ENCODE results near the gene PPP6R2. TPM values are rescaled to one million over a fixed set of nuclear protein-coding genes. Genes with fewer than 3 reads are reported as not detected.

The PPP6R2 gene
- total RNA-seq, 2 experiments from 2014 or later: 62.3 to 64.5 TPM

DNA sequence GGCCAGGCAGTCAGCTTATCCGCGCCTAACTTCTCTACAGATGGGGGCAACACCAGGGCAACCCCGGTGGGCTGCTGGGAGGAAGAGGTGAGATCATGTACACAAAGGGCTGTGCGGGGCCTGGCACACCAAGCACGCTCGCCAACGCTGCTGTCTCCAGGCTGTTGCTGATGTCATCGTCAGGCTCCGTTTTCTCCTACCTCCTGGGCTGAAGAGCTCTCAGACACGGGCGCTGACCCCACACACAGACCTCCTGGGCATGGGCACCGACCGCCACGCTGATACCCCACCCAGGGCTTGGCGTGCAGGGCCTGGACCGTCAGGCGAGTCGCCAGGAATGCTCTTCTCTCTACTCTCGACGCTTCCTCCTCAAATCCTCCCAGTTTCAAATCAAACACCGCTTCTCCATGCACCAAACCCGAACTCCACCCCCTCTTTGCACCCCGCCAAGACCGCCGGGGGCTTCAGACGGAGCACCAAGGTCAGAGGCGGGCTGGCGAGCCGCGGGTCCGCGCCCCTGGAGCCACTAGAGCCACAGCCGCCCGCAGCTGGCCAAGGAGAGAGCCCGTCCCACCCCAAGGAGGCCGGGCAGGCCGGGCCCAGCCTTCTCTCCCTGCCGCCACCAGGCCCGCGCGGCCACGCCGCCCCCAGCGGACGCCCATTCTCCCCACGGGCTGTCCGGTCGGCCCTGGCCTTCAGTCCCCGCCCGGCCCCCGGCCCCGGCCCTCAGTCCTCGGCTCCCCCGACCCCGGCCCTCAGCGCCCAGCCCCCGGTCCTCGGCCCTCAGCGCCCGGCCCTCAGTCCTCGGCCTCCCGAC, 130.9 kb downstream of the PPP6R2 start:
- intact Hi-C loops (cut with micrococcal nuclease; ENCODE audit: unreplicated experiment): loop anchor here (2.0 to 10.0 kb wide), 3 partner anchors 33 to 282 kb away; partner anchors contain the start of genes LMF2 and TUBGCP6
- Histone ChIP-seq H3K9me2 (ENCODE audit: insufficient read depth, low read length) (no peaks in the 10 kb centered on the region), H3K9me3 (ENCODE audit: low read length) (no peaks in the 10 kb centered on the region), H4K20me1 (ENCODE audit: insufficient read depth, low read length) (peaks cover 6% of the 10 kb centered on the region; the same call in 1 of the 2 replicates), H2AFZ (ENCODE audit: low read length) (no peak overlapping the region), H3K4me2 (ENCODE audit: low read length) (peak overlapping the region; percentile 99), H3K4me3 (ENCODE audit: low read depth, low read length, poor library complexity, severe bottlenecking) (peak overlapping the region; percentile 96), H3K36me3 (ENCODE audit: insufficient read depth, low read length) (peaks cover 16% of the 10 kb centered on the region; the same call in 1 of the 2 replicates), H3K4me1 (ENCODE audit: insufficient read depth, low read length, poor library complexity, severe bottlenecking) (peaks cover 51% of the 10 kb centered on the region), H3K79me2 (ENCODE audit: insufficient read depth, low read depth, low read length) (peaks cover 39% of the 10 kb centered on the region), H3K27ac (ENCODE audit: low read depth, low read length, poor library complexity, severe bottlenecking) (peak overlapping the region; percentile 95)
- no TSS peak for BruUV-seq (replicated peaks)
- TF ChIP-seq CTCF (conservative IDR thresholded peaks at IDR 0.05; ENCODE audit: low read length): no peak
- no peak for TF ChIP-seq EZH2phosphoT487 (IDR thresholded peaks at IDR 0.05; ENCODE audit: borderline replicate concordance, low read depth, low read length)
- POLR2A ChIA-PET: no interaction called here
- peak; percentile 41 for DNase-seq (ENCODE audit: low spot score)
- CTCF ChIA-PET (ENCODE audit: unreplicated experiment): interaction anchor here (0.9 kb wide), 1 partner anchor 24 kb away, joined by 4 read pairs; no protein-coding TSS in a partner anchor

DNA sequence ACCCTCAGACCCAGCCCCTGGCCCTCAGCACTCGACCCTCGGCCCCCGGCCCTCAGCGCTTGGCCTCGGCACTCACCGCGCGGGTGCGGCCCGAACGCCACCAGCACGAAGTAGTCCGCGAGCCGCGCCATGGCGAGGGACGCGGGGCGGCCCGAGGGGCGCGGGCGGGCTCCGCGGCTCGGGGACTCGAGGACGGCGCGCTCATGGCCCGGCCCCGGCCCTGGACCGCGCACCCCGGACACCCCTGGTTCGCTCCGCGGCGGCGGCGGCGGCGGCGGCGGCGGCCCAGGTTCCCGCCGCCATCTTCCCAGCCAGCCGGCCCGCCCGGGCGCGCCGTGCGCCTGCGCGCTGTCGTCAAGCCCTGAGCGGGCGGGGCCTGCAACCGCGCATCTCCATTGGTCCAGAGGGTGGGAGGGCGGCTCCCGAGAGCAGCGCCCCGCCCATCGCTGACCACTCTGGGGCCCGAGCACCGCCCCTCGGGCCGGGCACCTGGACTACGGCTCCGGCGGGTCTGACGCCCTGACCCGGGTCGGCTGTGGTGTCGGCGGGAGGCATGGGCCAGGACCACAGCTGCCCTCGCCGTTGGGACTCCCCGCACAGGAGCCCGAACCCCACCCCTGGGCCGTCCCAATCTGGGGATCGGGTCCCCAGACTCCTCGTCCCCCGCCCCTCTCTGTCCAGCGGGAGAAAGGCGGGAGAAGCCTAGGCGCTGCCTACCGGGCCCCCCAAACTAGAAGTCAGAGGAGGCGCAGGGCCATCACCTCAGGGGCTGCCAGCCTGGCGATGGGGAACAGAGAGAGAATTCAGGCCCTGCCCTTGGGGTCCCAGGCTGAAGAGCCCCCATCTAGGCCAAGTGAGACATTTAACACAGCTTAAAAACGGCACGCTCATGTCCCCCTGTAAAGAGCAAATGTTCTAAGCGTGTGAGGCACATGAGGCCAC, 131.9 kb downstream of the PPP6R2 start, which contains the start of gene SBF1:
SBF1 (minus strand) TSS at position 326 of the 942 bp plus-strand sequence; CDS start at position 131, 195 bp downstream.
- Histone ChIP-seq H3K4me3 (ENCODE audit: low read depth, low read length, poor library complexity, severe bottlenecking) (peak within 1 kb of the TSS; percentile 96), H3K9me2 (ENCODE audit: insufficient read depth, low read length) (no peaks in the 10 kb centered on the region), H3K4me2 (ENCODE audit: low read length) (peak within 1 kb of the TSS; percentile 99), H3K9me3 (ENCODE audit: low read length) (no peaks in the 10 kb centered on the region), H3K36me3 (ENCODE audit: insufficient read depth, low read length) (peaks cover 16% of the 10 kb centered on the region; the same call in 1 of the 2 replicates), H3K4me1 (ENCODE audit: insufficient read depth, low read length, poor library complexity, severe bottlenecking) (peaks cover 46% of the 10 kb centered on the region), H4K20me1 (ENCODE audit: insufficient read depth, low read length) (peaks cover 6% of the 10 kb centered on the region; the same call in 1 of the 2 replicates), H2AFZ (ENCODE audit: low read length) (peak within 1 kb of the TSS; percentile 59), H3K79me2 (ENCODE audit: insufficient read depth, low read depth, low read length) (peaks cover 36% of the 10 kb centered on the region), H3K27ac (ENCODE audit: low read depth, low read length, poor library complexity, severe bottlenecking) (peak within 1 kb of the TSS; percentile 95)
- DNase-seq (ENCODE audit: low spot score): peak; percentile 92
- no TSS peak for BruUV-seq (replicated peaks)
- CTCF ChIA-PET (ENCODE audit: unreplicated experiment): no interaction called here
- intact Hi-C loops (cut with micrococcal nuclease; ENCODE audit: unreplicated experiment): loop anchor here (2.0 to 10.0 kb wide), 3 partner anchors 32 to 283 kb away; partner anchors contain the start of genes LMF2 and TUBGCP6
- POLR2A ChIA-PET: no interaction called here
- TF ChIP-seq CTCF (conservative IDR thresholded peaks at IDR 0.05; ENCODE audit: low read length): no peak
- TF ChIP-seq EZH2phosphoT487 (IDR thresholded peaks at IDR 0.05; ENCODE audit: borderline replicate concordance, low read depth, low read length): no peak
